NT2/D1 (cell line): Measurements from ENCODE around the gene GNG14.
"Not testable (repeated sequence)": the region's sequence is repeated elsewhere in the genome, so short reads cannot be mapped to it uniquely, and the experiment has no call there.

Experiments used
- SUZ12 ChIP-seq: IDR thresholded peaks from 2 replicates; pipeline ENCODE4 v1.6.1; 2011; ENCODE audit not compliant: insufficient read length, insufficient read depth; ENCODE audit errors: extremely low read depth
- YY1 ChIP-seq: IDR thresholded peaks from 2 replicates; pipeline ENCODE4 v1.6.1; 2011; ENCODE audit not compliant: insufficient read length, insufficient read depth
- ZNF274 ChIP-seq: IDR thresholded peaks from 2 replicates; pipeline ENCODE4 v1.6.1; 2011; ENCODE audit warnings: mild to moderate bottlenecking, low read depth, low read length

DNA sequence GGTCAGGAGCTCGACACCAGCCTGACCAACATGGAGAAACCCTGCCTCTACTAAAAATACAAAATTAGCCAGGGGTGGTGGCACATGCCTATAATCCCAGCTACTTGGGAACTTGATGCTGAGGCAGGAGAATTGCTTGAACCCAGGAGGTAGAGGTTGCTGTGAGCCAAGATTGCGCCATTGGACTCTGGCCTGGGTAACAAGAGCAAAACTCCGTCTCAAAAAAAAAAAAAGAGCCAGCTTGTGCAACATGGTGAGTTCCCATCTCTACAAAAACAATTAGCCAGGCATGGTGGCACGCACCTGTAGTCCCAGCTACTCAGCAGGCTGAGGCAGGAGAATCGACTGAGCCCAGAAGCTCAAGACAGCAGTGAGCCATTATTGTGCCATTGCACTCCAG is 9.8 kb upstream of the GNG14 start:
- TF ChIP-seq SUZ12, YY1, ZNF274: not testable (repeated sequence)
